GM18526 (cell line): ENCODE measurements around the gene TSHZ2.

Experiments
- POLR2A ChIP-seq: IDR thresholded peaks from 3 replicates; pipeline ENCODE4 v1.6.1; 2011; ENCODE audit not compliant: insufficient read length; ENCODE audit errors: extremely low read depth

Gene TSHZ2

GRCh38 chr20:53381568-53382262, 409.6 kb downstream of the TSHZ2 start:
- TF ChIP-seq POLR2A, result no peak

- no peak for TF ChIP-seq POLR2A
Observed at GRCh38 chr20:53382263-53382844, 410.2 kb downstream of the TSHZ2 start.

- no peak for TF ChIP-seq POLR2A
Observed at GRCh38 chr20:53383916-53384315, 411.8 kb downstream of the TSHZ2 start.

GRCh38 chr20:53384392-53384791, 412.2 kb downstream of the TSHZ2 start:
- TF ChIP-seq POLR2A, result no peak

GRCh38 chr20:53385941-53386767, 414.0 kb downstream of the TSHZ2 start:
- no peak for TF ChIP-seq POLR2A

GRCh38 chr20:53387983-53388675, 416.0 kb downstream of the TSHZ2 start:
- TF ChIP-seq POLR2A, result no peak

- TF ChIP-seq POLR2A, result no peak
Observed at GRCh38 chr20:53389516-53390300, 417.6 kb downstream of the TSHZ2 start.

GRCh38 chr20:53390770-53391169, 418.6 kb downstream of the TSHZ2 start:
- TF ChIP-seq POLR2A, result no peak

- TF ChIP-seq POLR2A, result no peak
Observed at GRCh38 chr20:53394433-53394832, 422.3 kb downstream of the TSHZ2 start.

- no peak for TF ChIP-seq POLR2A
Observed at GRCh38 chr20:53395188-53395923, 423.2 kb downstream of the TSHZ2 start.

- TF ChIP-seq POLR2A, result no peak
Observed at GRCh38 chr20:53399083-53399482, 426.9 kb downstream of the TSHZ2 start.

GRCh38 chr20:53399592-53400335, 427.6 kb downstream of the TSHZ2 start:
- TF ChIP-seq POLR2A, result no peak

- TF ChIP-seq POLR2A, result no peak
Observed at GRCh38 chr20:53402233-53403005, 430.3 kb downstream of the TSHZ2 start.
